Activated CD4-positive, alpha-beta T cell treated with anti-CD3 and anti-CD28 coated beads, Interleukin-2, amount 10 ng/mL, durations not matched to agents 7 days and 5 days (primary cell): Measurements from ENCODE around the gene SDC1. TPM values are rescaled to one million over a fixed set of nuclear protein-coding genes. Genes with fewer than 3 reads are reported as not detected.

ENCODE experiments used
- CTCF ChIA-PET: fragments of 350-600 bp; sonication (Branson Sonifier 250); formaldehyde crosslinking; loops from one replicate; lab custom pipeline; 2021; ENCODE audit warnings: antibody characterized with exemption; lab: Charles Lee
- POLR2A ChIA-PET: fragments of 350-600 bp; sonication (Branson Sonifier 250); formaldehyde crosslinking; loops from one replicate; lab custom pipeline; 2021; ENCODE audit warnings: antibody characterized with exemption; lab: Charles Lee
- DNase-seq: peaks from one replicate; pipeline ENCODE4 v3.0.0-alpha.2; 2020
- H3K27ac Mint-ChIP-seq: one replicate; pipeline ENCODE4 v1.8.0; 2021; ENCODE audit warnings: mild to moderate bottlenecking, moderate library complexity, mixed read lengths
- H3K27me3 Mint-ChIP-seq: one replicate; pipeline ENCODE4 v1.8.0; 2021; ENCODE audit warnings: mixed read lengths
- H3K36me3 Mint-ChIP-seq: one replicate; pipeline ENCODE4 v1.8.0; 2021; ENCODE audit warnings: low read depth, mixed read lengths
- H3K4me1 Mint-ChIP-seq: one replicate; pipeline ENCODE4 v1.8.0; 2021; ENCODE audit warnings: mixed read lengths
- H3K4me3 Mint-ChIP-seq: one replicate; pipeline ENCODE4 v1.8.0; 2021; ENCODE audit warnings: mild to moderate bottlenecking, moderate library complexity, mixed read lengths
- H3K9me3 Mint-ChIP-seq: one replicate; pipeline ENCODE4 v1.8.0; 2021; ENCODE audit warnings: mixed read lengths
- total RNA-seq, 2 experiments: library from RNA; stranded (reverse); gene quantifications; one replicate each; pipeline ENCODE4 v1.2.3, GENCODE V29; 2021

Gene SDC1
- total RNA-seq, 2 experiments from 2014 or later, result 0.19 TPM; not detected in 1

DNA sequence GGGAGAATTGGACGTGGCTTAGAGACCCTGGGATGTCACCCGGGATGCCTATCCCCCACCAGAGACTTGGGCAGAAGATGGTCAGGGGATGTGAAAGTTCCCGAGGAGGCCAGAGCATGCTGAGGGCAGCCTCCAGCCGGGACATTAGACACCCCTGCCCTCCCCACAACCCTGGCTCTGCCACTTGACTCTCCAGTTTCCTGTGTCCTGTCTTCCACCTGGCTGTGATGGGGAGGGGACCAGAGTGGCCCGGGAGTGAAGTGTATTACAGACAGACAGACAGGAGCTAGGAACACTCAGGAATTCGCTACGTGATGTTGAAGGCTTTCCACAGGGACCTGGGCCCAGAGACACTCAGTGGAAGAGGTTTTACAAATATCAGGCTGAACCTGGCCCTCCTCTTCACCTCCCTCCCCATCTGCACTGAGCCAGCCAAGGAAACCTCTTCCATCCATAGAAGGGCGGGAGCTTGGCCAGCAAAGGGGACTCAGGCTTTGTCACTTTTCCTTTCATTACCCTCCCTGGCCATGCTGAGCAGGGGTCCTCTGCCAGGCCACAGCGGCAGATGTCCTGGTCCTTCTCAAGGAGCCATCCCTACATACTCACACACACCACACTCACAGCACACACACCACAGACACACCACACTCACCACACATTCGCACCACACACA, 60.7 kb downstream of the SDC1 start:
- ChIA-PET CTCF (interaction anchor here (0.6 kb wide), 1 partner anchor 128 kb away, joined by 3 read pairs; no protein-coding TSS in a partner anchor), POLR2A (no interaction called here)
- Mint-ChIP-seq H3K27ac (no peak overlapping the region), H3K36me3 (no peaks in the 10 kb centered on the region), H3K27me3 (peaks cover 16% of the 10 kb centered on the region), H3K4me1 (no peaks in the 10 kb centered on the region), H3K9me3 (no peaks in the 10 kb centered on the region), H3K4me3 (no peak overlapping the region)
- no peak for DNase-seq

DNA sequence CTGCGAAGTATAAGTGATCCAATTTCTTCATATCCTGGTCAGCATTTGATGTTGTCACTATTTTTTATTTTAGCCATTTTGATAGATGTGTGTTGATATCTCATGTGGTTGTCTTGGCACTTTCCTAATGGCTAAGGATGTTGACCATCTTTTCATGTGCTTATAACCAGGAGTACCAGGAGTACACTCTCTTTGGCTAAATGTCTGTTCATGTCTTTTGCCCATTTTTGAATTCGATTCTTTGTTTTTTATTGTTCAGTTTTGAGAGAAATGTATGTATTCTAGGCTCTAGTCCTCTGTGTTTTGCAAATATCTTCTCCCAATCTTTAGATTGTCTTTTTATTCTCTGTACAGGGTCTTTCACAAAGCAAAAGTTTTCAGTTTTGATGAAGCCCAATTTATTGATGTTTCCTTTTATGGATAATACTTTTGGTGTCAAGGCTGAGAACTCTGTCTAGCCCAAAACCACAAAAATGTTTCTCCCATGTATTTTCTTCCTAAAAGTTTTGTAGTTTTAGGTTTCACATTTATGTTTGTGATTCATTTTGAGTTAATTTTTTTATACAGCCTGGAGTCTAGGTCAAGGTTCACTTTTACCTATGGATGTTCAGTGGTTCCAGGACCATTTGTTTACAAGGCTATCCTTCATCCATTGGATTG, 65.4 kb downstream of the SDC1 start:
- Mint-ChIP-seq H3K4me3 (no peak overlapping the region), H3K4me1 (no peaks in the 10 kb centered on the region), H3K27ac (no peak overlapping the region), H3K9me3 (no peaks in the 10 kb centered on the region), H3K27me3 (peaks cover 23% of the 10 kb centered on the region), H3K36me3 (no peaks in the 10 kb centered on the region)
- POLR2A ChIA-PET, result no interaction called here
- CTCF ChIA-PET, result no interaction called here
- no peak for DNase-seq

DNA sequence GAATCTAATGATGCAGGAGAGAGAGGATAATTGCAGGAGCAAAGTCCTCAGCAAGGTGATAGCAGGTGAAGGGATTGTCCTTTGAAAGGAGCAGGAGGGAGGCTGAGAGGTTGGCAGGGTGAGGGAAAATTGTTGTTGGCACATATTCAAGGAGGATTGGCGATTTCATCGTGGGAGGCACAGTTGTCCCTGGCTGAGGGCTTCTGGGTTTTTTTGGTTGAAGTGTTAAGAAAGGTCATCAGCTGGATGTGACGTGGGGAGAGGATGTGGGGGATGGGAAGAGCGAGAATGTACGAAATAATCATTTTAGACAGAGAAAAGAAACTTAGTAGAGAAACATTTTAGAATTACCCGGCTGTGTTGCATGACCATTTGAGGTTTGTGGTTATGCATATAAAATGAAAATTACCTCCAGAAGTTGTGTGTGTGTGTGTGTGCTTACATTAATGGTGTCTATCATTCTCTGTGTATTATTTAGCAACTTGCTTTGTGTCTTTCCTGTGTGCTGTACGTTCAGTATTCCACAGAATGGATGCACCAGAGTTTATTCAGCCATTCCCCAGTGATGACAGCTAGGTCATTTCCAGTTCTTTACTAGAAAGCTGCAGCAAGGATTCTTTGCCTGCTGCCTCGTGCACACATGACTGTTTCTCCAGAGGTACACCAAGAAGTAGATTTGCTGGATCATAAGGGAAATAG, 67.6 kb downstream of the SDC1 start:
- no peaks in the 10 kb centered on the region for H3K36me3 Mint-ChIP-seq
- H3K27ac Mint-ChIP-seq, result no peak overlapping the region
- CTCF ChIA-PET, result no interaction called here
- POLR2A ChIA-PET, result no interaction called here
- no peaks in the 10 kb centered on the region for H3K4me1 Mint-ChIP-seq
- H3K4me3 Mint-ChIP-seq, result no peak overlapping the region
- DNase-seq, result no peak
- H3K9me3 Mint-ChIP-seq, result no peaks in the 10 kb centered on the region
- peaks cover 25% of the 10 kb centered on the region for H3K27me3 Mint-ChIP-seq

DNA sequence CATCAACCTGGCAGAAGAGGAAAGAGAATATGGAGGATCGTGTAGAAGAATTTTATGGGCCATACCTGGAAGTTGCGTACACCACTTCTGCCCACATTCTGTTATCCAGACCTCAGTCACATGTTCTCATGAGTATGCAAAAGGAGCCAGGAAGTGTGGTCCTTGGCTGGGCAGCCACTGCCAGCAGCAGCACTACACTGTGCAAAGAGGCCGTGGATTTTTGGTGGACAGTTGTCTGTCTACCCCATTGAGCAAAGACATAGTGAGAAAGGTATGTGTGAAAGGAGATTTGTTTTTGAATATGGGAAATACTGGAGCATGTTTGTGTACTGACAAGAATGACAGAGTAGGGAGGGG, 68.1 kb downstream of the SDC1 start:
- Mint-ChIP-seq H3K9me3 (no peaks in the 10 kb centered on the region), H3K27me3 (peaks cover 23% of the 10 kb centered on the region), H3K4me1 (no peaks in the 10 kb centered on the region), H3K36me3 (no peaks in the 10 kb centered on the region), H3K27ac (no peak overlapping the region), H3K4me3 (no peak overlapping the region)
- ChIA-PET POLR2A (no interaction called here), CTCF (no interaction called here)
- DNase-seq, result no peak

DNA sequence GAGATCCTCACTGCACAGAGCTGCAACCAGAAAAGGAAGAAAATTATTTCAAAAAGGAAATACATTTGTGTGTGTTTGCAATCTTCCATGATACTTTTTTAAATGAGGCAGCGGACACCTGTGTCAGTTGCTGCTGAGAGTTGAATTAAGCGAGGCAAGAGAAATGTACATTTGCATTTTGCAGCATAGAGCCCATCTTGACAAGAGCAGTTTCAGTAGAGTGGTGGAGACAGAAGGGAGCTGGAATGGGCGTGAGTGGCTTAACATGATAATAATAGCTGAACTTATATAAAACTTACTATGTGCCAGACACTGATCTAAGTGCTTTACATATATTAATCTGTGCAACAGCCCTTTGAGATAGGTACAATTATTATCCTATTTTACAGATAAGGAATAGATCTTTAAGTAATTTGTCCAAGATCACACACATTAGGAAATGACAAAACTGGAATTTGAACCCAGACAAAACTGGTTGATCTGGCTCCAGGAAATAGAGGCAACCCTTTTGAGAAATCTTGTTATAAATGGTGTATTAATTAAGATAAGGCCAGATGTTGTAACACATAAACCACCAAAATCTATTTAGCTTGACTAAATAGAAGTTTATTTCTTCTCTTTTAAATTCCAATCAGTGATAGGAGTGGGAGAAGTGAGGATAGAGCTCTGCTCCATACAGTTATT, 68.7 kb downstream of the SDC1 start:
- no peak for DNase-seq
- Mint-ChIP-seq H3K27me3 (peaks cover 25% of the 10 kb centered on the region), H3K27ac (no peak overlapping the region), H3K4me1 (no peaks in the 10 kb centered on the region), H3K9me3 (no peaks in the 10 kb centered on the region), H3K36me3 (no peaks in the 10 kb centered on the region), H3K4me3 (no peak overlapping the region)
- CTCF ChIA-PET, result no interaction called here
- POLR2A ChIA-PET, result no interaction called here

DNA sequence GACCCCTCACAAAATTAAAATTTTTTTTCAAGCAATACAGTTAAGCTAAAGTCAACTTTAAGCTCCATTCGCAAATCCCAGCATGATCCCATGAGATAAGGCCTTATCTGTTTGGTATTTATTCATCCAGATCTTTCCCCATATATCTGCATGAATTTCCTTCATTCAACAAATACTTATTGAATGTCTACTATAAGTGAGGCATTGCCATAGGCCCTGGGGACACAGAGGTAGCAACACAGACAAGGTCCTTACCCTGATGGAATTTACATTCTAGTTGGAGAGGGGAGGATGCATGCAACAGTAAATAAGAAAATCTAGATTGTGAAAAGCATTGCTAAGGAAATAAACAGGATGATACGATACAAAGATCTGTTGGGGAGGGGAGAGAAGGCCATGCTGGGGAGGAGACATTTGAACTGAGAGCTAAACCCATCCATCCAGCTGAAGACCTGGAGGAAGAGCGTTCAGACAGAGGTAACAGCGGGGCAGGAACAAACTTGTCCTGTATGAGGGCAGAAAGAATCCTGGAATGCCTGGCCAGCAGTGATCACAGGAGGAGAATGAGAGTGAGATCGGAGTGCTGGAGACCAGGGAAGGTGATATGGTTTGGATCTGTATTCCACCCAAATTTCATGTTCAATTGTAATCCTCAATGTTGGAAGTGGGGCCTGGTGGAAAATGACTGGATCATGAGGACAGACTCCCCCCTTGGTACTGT, 71.6 kb downstream of the SDC1 start:
- Mint-ChIP-seq H3K36me3 (no peaks in the 10 kb centered on the region), H3K27ac (peak overlapping the region; percentile 5), H3K4me3 (no peak overlapping the region), H3K27me3 (peaks cover 17% of the 10 kb centered on the region), H3K4me1 (no peaks in the 10 kb centered on the region), H3K9me3 (no peaks in the 10 kb centered on the region)
- ChIA-PET CTCF (no interaction called here), POLR2A (no interaction called here)
- no peak for DNase-seq

DNA sequence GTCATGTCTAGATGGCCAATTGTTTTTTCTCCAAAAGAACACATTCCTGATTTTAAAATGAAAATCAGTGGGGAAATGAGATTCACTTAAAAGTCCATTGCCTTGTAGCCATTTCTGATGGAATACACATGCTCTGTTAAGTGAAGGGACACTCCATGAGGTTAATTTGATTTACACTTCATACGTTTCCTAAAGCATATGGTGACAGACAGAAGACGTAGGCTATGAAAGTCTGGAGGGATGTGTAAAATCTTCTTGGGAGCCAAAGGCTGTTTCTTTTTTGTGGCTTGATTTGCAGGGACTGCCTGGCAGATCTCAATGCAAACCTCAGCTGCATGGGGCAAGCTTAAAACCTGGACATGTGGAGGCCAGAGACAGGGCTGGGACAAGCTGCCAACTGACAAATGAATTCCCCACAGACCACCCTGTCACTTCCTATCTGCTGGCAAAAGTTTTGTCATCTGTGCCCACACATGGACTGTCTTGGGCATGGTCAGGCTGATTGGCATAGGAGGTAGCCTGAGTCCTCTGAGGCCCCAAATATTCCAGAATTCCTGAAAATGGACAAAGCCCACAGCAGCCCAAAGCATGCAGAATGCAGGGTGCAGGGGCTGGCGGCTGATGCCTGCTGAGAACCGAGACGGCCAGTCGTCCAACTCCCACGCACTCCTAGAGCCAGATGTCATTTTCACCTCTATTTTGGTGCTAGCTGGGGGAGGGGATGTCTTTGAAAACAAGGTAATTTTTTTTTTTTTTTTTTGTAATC, 73.9 kb downstream of the SDC1 start:
- Mint-ChIP-seq H3K27ac (no peak overlapping the region), H3K9me3 (no peaks in the 10 kb centered on the region), H3K4me1 (no peaks in the 10 kb centered on the region), H3K4me3 (no peak overlapping the region), H3K36me3 (no peaks in the 10 kb centered on the region), H3K27me3 (peaks cover 21% of the 10 kb centered on the region)
- CTCF ChIA-PET, result no interaction called here
- no peak for DNase-seq
- POLR2A ChIA-PET, result no interaction called here

Other genes with a start within 250 kb of the SDC1 start
- 1 to 10 TPM; 3.9 to 4.0 TPM for gene WDR35, start 235.0 kb downstream of the SDC1 start, total RNA-seq
- gene MATN3, start 212.5 kb downstream of the SDC1 start, total RNA-seq, result not detected
- gene LAPTM4A, start 173.5 kb downstream of the SDC1 start, total RNA-seq, result 10 to 100 TPM; 26.3 to 52.1 TPM
- 100 to 1,000 TPM; 123 to 131 TPM for gene PUM2, start 125.7 kb upstream of the SDC1 start, total RNA-seq
- gene RHOB, start 221.9 kb upstream of the SDC1 start, total RNA-seq, result under 1 TPM; 0.52 to 0.67 TPM